ENCODE measurements around the gene SLC25A53.
"Not testable (repeated sequence)": the region's sequence is repeated elsewhere in the genome, so short reads cannot be mapped to it uniquely, and the experiment has no call there.

SLC25A53 gene

GRCh38 chrX:104126856-104127255, 30.0 kb downstream of the SLC25A53 start:
- DNase-seq = no peak

- no peak for DNase-seq
These were observed 34.0 kb downstream of the SLC25A53 start for GRCh38 chrX:104122829-104123228.

GRCh38 chrX:104118765-104119164, 38.0 kb downstream of the SLC25A53 start:
- DNase-seq = peak; percentile 4 to 8

GRCh38 chrX:104117759-104118158, 39.0 kb downstream of the SLC25A53 start:
- no peak for DNase-seq

DNA sequence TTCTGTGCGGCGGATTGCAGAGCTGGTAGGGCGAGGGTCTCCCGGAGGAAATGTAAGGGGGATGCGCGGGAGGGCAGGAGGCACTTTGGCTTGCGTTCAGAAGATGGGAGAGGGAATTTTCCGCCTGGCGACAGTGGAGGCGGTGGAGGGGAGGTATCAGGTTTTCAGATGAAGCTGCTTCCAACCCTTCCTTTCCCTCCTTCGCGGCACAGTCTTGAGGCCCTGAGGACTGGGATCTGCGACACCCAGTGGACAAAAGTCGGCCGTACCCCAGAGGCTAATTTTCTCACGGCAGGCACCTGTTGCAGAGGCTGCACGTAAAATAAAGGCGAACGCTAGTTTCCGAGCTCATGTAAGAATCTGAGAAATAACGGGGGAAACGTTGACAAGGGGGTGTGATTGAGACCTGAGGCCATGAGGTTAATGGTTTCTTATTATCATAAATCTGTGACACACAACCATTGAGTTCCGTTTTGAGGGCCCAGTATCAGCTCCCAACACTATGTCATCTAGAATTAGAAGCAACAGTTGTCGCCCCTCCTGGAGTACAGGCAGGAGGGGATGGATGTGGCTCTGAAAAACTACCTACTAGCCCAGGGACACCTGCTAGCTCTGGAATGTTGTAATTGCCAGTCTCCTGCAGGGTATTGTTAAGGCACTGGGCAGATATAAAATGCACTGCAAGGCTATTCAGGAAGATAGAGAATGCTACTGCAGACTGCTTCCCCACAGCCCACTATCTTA, 43.4 kb downstream of the SLC25A53 start:
- peak; percentile 27 to 53 for DNase-seq

DNA sequence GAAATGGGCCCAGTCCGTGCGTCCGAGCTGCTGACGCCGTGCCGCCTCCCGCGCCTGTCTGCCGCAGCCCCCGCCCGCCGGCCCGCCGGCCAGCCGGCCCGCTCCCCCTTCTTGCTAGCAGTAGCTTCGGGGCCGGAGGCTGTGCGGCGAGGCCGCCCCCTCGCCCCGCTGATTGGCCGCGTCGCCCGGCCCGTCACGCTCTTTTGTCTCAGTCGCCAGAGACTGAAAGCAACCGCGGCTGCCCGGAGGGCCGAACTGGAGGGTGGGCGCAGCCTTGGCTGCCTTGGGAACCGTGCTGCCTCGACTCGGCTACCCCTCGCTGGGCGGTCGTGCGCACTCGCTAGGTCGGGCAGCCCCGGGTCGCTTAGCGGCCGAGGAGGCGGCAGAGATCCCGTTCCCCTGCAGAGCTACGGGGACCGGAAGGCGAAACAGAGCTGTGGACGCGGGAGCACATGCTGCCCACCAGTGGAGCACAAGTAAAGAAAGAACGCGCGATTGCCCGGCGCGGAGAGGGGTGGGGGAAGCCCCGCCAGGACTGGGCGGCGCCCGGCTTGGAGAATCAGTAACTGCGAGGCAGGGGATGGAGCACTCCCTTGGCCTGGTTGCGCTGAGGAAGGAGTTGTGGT, 44.4 kb downstream of the SLC25A53 start, which contains the start of gene ZCCHC18:
Gene ZCCHC18, plus strand, starts transcription at position 198 of the 626 bp plus-strand sequence. CDS start 1,589 bp downstream, outside the sequence.
- DNase-seq = peak; percentile 65 to 71

DNA sequence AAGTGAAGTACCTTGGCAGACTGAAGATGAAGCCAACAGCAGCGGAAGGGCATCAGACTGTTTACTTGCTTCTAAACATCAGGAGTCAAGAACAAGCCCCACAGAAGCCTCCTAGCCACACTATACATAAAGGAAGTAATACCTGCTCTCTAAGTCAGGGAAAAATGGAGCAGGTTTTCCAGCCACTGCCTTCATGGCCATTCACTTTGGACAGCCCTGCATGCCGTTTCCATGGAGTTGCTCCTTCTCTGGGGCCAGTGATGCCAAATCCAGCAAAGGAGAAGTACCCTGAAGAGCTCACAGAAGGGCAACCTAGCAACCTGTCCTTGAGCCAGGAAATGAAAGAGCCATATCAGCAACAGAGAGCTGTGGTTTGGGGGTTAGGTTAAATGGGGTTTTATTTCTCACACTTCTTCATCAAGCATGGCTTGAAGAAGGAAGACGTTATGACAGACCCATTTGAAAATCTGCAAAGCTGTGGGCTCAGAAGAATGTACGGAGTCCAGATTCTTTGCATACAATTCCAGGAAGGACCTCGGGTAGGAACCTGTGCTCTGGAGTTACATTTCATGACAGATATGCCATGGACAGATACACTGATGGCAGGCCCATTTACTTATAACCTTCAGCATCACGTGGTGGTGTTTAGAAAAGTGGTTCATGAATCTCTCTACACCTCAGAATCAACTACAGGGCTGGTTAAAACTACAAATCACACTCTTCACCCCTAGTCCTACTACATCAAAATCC, 46.1 kb downstream of the SLC25A53 start:
- not testable (repeated sequence) for DNase-seq

GRCh38 chrX:104108955-104109354, 47.9 kb downstream of the SLC25A53 start:
- DNase-seq = no peak

- DNase-seq = no peak
These were observed 51.2 kb downstream of the SLC25A53 start for GRCh38 chrX:104105330-104106262.

DNA sequence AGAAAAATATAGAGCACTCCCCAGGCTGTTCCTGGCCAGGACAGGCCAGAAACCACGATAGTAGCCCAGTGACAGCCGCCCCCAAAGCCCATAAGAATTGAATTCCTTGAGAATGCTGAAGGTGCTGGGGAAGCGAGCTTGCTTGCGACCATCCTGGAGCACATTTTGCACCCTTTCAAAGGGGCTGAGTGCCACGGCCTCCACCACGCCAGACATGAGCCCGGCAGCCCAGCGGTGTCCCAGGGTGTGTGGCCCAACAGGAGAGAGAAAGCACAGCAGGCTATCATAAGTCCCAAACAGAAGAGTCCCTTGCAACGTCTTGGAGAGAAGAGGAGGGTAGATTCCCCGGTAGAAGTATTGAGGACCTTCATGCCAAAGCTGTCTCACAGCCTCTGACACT, 52.1 kb downstream of the SLC25A53 start:
- DNase-seq = no peak

- DNase-seq = no peak
These were observed 57.9 kb downstream of the SLC25A53 start for GRCh38 chrX:104098919-104099318.

GRCh38 chrX:104098151-104098808, 58.5 kb downstream of the SLC25A53 start:
- peak; percentile 28 to 56 for DNase-seq

GRCh38 chrX:104085919-104086318, 70.9 kb downstream of the SLC25A53 start:
- no peak for DNase-seq

- no peak for DNase-seq
These were observed 71.3 kb downstream of the SLC25A53 start for GRCh38 chrX:104085477-104085876.

GRCh38 chrX:104084534-104085277, 72.1 kb downstream of the SLC25A53 start:
- DNase-seq = no peak

GRCh38 chrX:104084063-104084462, 72.7 kb downstream of the SLC25A53 start:
- no peak for DNase-seq

- not testable (repeated sequence) for DNase-seq
These were observed 79.0 kb downstream of the SLC25A53 start for GRCh38 chrX:104077854-104078253.

DNA sequence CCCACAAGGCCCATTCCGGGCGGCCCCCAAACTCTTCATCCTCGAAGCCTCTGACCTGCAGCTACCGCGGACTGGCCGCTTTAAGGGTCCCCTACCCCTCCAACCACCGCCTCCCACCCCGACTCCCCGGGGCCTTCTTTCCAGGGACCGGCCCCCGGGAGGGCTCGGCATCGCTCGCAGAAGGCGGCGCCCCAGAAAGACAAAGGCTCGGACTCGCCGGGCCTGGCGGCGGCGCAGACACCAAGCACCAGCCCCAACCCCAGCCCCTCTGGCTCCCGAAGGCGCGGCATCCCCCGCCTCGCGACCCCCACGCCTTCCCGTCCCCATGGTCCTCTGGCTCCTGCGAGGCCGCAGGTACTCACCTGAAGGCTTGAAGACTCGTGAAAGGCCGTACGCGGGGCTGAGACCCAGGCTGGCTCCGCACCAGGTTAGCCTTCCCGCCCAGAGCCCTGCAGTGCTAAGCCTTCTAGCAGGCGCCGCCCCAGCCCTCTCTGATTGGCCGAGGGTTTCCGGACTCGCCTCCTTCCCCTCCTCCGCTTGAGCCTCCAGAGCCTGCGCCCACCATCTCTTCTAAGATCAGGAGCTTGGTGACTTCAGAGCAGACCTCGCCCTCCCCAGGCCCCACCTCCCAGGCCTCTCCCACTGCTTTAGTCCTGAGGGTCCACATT, 80.9 kb downstream of the SLC25A53 start, which contains the start of gene TMSB15C:
Gene TMSB15C, minus strand, starts transcription at position 459 of the 668 bp plus-strand sequence.
- DNase-seq = not testable (repeated sequence)

- not testable (repeated sequence) for DNase-seq
These were observed 94.2 kb downstream of the SLC25A53 start for GRCh38 chrX:104062636-104063035.

GRCh38 chrX:104054956-104055355, 101.9 kb downstream of the SLC25A53 start:
- not testable (repeated sequence) for DNase-seq

Measured in NCI-H1930 (cell line).